HepG2 (cell line): ENCODE measurements around the gene ARFGEF3. TPM values are rescaled to one million over a fixed set of nuclear protein-coding genes. Genes with fewer than 3 reads are reported as not detected.
A peak's percentile ranks its signal among the peaks of the same experiment; 100 is the strongest.

Experiments used
- ATAC-seq: fragments of 200-7000 bp; cut with Tn5 transposase; 3 replicates; pipeline ENCODE4 v1.9.1; 2020; ENCODE audit warnings: mild to moderate bottlenecking, moderate library complexity
- BruUV-seq: library from RNA; stranded (reverse); fragments of 400-500 nt; replicated peaks from 2 replicates; lab custom pipeline; 2021; lab: Mats Ljungman, UMichigan
- CTCF ChIA-PET: fragments of 300-600 bp; formaldehyde crosslinking; extraction: SDS; loops from one replicate; lab custom pipeline; 2021; ENCODE audit warnings: low total read pairs, inconsistent platforms, low intra/inter-chr PET ratio; lab: Yijun Ruan, JAX
- POLR2A ChIA-PET: fragments of 350-600 bp; sonication (Branson Sonifier 250); formaldehyde crosslinking; loops from one replicate; lab custom pipeline; 2020; ENCODE audit warnings: antibody characterized with exemption, inconsistent platforms; lab: Yijun Ruan, JAX
- DNase-seq: peaks from one replicate; pipeline ENCODE4 v3.0.0-alpha.2; 2015; ENCODE audit warnings: low spot score
- FAIRE-seq: peaks from 3 replicates; lab custom pipeline; 2011; peaks lifted over from hg19 to GRCh38; lab: Jason Lieb, UNC
- H2AFZ ChIP-seq: one replicate; pipeline ENCODE4 v1.6.1; 2011; ENCODE audit warnings: low read length, inconsistent platforms
- H3K27ac ChIP-seq: fragments of 300-600 bp; 3 replicates; pipeline ENCODE4 v1.8.0; 2011; ENCODE audit warnings: mixed run types, mild to moderate bottlenecking, mixed read lengths, low read length, inconsistent platforms; ENCODE audit not compliant: insufficient read depth; ENCODE audit errors: extremely low read length
- H3K27me3 ChIP-seq, 2 experiments: fragments of 200-600 bp in 1 of 2; 2 replicates in 1 of 2; 3 replicates in 1 of 2; pipeline versions ENCODE4 v1.6.0 to v1.8.0; 2011; ENCODE audit warnings: low read length in 2 of 2, mild to moderate bottlenecking in 2 of 2, moderate library complexity in 2 of 2, inconsistent platforms in 1 of 2; ENCODE audit not compliant: insufficient read depth in 2 of 2, control insufficient read depth in 1 of 2
- H3K36me3 ChIP-seq, 2 experiments: fragments of 200-600 bp in 1 of 2; replicated peaks in 1 of 2; 2 replicates in 1 of 2; 3 replicates in 1 of 2; pipeline versions ENCODE4 v1.5.1 to v1.8.0; 2011; ENCODE audit warnings: low read length in 2 of 2, inconsistent platforms in 1 of 2; ENCODE audit not compliant: insufficient read depth in 2 of 2, control insufficient read depth in 1 of 2
- H3K4me1 ChIP-seq: 2 replicates; pipeline ENCODE4 v1.5.1; 2012; ENCODE audit warnings: low read length, inconsistent platforms; ENCODE audit not compliant: insufficient read depth
- H3K4me2 ChIP-seq: 2 replicates; pipeline ENCODE4 v1.6.0; 2011; ENCODE audit warnings: low read depth, low read length, inconsistent platforms
- H3K4me3 ChIP-seq, 3 experiments: fragments of 200-600 bp in 1 of 3; sonication (generic), shearing (Covaris generic) in 1 of 3; replicated peaks in 1 of 3; 2 replicates each; pipeline ENCODE4 v1.5.1; 2011 to 2016; ENCODE audit warnings: low read length in 3 of 3, inconsistent platforms in 2 of 3, low read depth in 2 of 3, mild to moderate bottlenecking in 2 of 3, control low read depth in 1 of 3, mixed read lengths in 1 of 3; ENCODE audit not compliant: insufficient read depth in 1 of 3
- H3K79me2 ChIP-seq: one replicate; pipeline ENCODE4 v1.6.1; 2011; ENCODE audit warnings: low read length, inconsistent platforms; ENCODE audit not compliant: insufficient read depth
- H3K9ac ChIP-seq: 2 replicates; pipeline ENCODE4 v1.6.0; 2011; ENCODE audit warnings: mild to moderate bottlenecking, low read depth, low read length, inconsistent platforms; ENCODE audit not compliant: insufficient read depth
- H3K9me3 ChIP-seq: 2 replicates; pipeline ENCODE4 v1.5.1; 2012; ENCODE audit warnings: mild to moderate bottlenecking, low read length
- H4K20me1 ChIP-seq: 2 replicates; pipeline ENCODE4 v1.6.0; 2011; ENCODE audit warnings: inconsistent platforms, mild to moderate bottlenecking, low read length, moderate library complexity; ENCODE audit not compliant: insufficient read depth
- GATAD2A ChIP-seq: IDR thresholded peaks from 2 replicates; pipeline ENCODE4 v1.6.1; 2016
- TEAD3 ChIP-seq: optimal IDR thresholded peaks from 2 replicates; pipeline ENCODE3; 2016; ENCODE audit warnings: borderline replicate concordance
- ZNF367 ChIP-seq: sonication (generic); formaldehyde crosslinking; IDR thresholded peaks from 2 replicates; pipeline ENCODE4 v1.4.0; 2020; ENCODE audit warnings: missing genetic modification reagents, borderline replicate concordance
- ZNF768 ChIP-seq: sonication (generic); formaldehyde crosslinking; IDR thresholded peaks from 2 replicates; pipeline ENCODE4 v1.4.0; 2020; ENCODE audit warnings: missing genetic modification reagents
- ZNF878 ChIP-seq: sonication (generic); formaldehyde crosslinking; IDR thresholded peaks from 2 replicates; pipeline ENCODE4 v1.8.1; 2023; ENCODE audit warnings: mild to moderate bottlenecking, missing genetic modification reagents, moderate library complexity
- WGBS: methylation state at CpG from one replicate; pipeline ENCODE4 v1.1.6; 2017; ENCODE audit warnings: low lambda C conversion rate; 5-methylcytosine and 5-hydroxymethylcytosine counted together
- in situ Hi-C: cut with HindIII; loops from 2 replicates; pipeline ENCODE4 v1.10.0; 2017; ENCODE audit warnings: low pct_unique_long_range_greater_than_20kb; ENCODE audit not compliant: extremely low pct_ligation_motif_present
- intact Hi-C: fragments of 100-400 bp; cut with micrococcal nuclease; formaldehyde crosslinking; loops from one replicate; pipeline ENCODE4 v1.10.0; 2022; ENCODE audit not compliant: unreplicated experiment
- polyA plus RNA-seq, 8 experiments: library from polyadenylated mRNA; depleted of rRNA in 3 of 8; stranded (reverse) in 7 of 8; unstranded in 1 of 8; fragments of >200 nt; fragmentation: Illumina TruSeq in 4 of 8; extraction: Trizol in 4 of 8; gene quantifications; 2 replicates each; pipeline versions ENCODE4 v1.2.1 to v1.2.3, GENCODE V29; 2011 to 2016; ENCODE audit warnings: low read depth in 4 of 8, missing spikeins in 1 of 8, mixed read lengths in 1 of 8; ENCODE audit not compliant: insufficient read depth in 1 of 8
- total RNA-seq, 5 experiments: library from RNA; depleted of rRNA; stranded (reverse); fragments of >200 nt; fragmentation: Illumina TruSeq; extraction: Trizol; gene quantifications; 2 replicates each; pipeline ENCODE4 v1.2.3, GENCODE V29; 2016; ENCODE audit warnings: low read depth in 1 of 5
- TF ChIP-seq, protein P1 (sequence below): sonication (generic); formaldehyde crosslinking; IDR thresholded peaks from 2 replicates; pipeline ENCODE4 v1.5.0; 2020; ENCODE audit warnings: mild to moderate bottlenecking, missing genetic modification reagents, moderate library complexity

Gene ARFGEF3
- total and polyA plus RNA-seq, 2 of the 13 experiments (the other 11 are each of a cell fraction or from before 2014, with no cell fraction given) = 0.60 to 2.6 TPM

DNA sequence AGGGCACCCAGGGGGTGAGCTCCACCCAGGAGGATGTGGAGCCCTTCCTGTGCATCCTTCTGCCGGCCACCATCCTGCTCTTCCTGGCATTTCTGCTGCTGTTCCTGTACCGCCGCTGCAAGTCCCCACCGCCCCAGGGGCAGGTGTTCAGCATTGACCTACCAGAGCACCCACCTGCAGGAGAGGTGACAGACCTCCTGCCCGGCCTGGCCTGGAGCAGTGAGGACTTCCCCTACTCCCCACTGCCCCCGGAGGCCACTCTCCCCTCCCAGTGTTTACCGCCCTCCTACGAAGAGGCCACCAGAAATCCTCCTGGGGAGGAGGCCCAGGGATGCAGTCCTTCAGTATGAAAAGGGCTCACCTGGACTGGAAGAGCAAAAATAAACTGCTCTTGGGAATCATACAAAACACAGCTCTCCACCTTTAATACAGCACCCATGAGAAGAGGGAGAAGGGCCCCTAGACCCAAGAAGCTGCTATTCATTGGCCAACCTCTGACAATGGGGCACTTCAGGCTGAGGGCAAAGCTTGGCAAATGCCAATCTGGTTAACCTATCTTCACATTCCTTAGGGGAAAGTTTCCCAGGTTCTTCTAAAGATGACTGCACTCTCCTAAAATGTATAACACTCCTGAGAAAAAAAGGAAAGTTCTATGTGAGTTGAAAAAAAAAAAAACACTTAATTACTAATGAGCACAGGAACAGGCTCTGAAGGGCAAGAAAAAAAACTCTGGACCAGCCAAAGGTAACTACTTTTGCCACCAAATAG lies 220.9 kb downstream of the ARFGEF3 start:
- intact Hi-C loops = no loop called here
- Histone ChIP-seq H3K4me3 (no peak overlapping the region), H2AFZ (no peak overlapping the region), H3K27ac (no peak overlapping the region), H3K36me3 (no peaks in the 10 kb centered on the region), H3K9ac (no peak overlapping the region), H3K27me3 (no peaks in the 10 kb centered on the region; a peak in 1 of 5 replicates), H3K9me3 (no peaks in the 10 kb centered on the region), H4K20me1 (no peaks in the 10 kb centered on the region), H3K4me2 (no peak overlapping the region), H3K79me2 (no peaks in the 10 kb centered on the region), H3K4me1 (peaks cover 19% of the 10 kb centered on the region)
- ATAC-seq (peak; percentile 87), DNase-seq (no peak), FAIRE-seq (no peak)
- in situ Hi-C loops = no loop called here
- WGBS = 44% methylated on average over 8 of the region's 8 CpGs
- TF ChIP-seq, protein P1, sequence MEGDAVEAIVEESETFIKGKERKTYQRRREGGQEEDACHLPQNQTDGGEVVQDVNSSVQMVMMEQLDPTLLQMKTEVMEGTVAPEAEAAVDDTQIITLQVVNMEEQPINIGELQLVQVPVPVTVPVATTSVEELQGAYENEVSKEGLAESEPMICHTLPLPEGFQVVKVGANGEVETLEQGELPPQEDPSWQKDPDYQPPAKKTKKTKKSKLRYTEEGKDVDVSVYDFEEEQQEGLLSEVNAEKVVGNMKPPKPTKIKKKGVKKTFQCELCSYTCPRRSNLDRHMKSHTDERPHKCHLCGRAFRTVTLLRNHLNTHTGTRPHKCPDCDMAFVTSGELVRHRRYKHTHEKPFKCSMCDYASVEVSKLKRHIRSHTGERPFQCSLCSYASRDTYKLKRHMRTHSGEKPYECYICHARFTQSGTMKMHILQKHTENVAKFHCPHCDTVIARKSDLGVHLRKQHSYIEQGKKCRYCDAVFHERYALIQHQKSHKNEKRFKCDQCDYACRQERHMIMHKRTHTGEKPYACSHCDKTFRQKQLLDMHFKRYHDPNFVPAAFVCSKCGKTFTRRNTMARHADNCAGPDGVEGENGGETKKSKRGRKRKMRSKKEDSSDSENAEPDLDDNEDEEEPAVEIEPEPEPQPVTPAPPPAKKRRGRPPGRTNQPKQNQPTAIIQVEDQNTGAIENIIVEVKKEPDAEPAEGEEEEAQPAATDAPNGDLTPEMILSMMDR (CRISPR knock-in tag) = 0 out of 2 replicates have a peak, but pooled peaks have one; percentile 6
- TF ChIP-seq GATAD2A = no peak
- peak; percentile 12; the same call in 1 of the 2 replicates for TF ChIP-seq ZNF768 (CRISPR knock-in tag)
- ChIA-PET POLR2A (no interaction called here), CTCF (no interaction called here)
- no TSS peak for BruUV-seq

DNA sequence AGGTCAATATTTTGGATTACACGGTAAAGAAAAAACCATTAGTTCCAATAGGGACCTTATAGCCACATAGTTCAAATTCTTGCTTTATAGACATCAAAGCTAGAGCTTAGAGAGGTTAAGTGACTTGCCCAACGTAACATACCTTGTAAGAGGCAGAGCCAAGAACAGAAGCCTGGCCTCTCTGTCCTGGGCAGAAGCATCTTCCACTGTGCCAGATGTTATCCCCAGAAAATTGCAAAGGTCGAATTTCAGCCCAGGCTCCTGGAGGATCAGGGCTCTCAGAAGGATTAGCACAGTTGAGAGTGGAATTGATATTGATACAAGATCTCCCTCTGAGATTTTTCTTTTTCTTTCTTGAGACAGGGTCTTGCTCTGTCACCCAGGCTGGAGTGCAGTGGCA lies 222.0 kb downstream of the ARFGEF3 start:
- Histone ChIP-seq H3K4me1 (peaks cover 27% of the 10 kb centered on the region), H3K27me3 (peaks cover 0 to 9% of the 10 kb centered on the region in 2 experiments; a peak in 3 of 5 replicates), H3K9ac (no peak overlapping the region), H2AFZ (no peak overlapping the region), H3K27ac (no peak overlapping the region), H3K79me2 (no peaks in the 10 kb centered on the region)
- POLR2A ChIA-PET = no interaction called here
- WGBS = 5% methylated on average over 3 of the region's 3 CpGs
- ATAC-seq (peak; percentile 25), DNase-seq (peak; percentile 21), FAIRE-seq (no peak)
- in situ Hi-C loops = no loop called here
- TF ChIP-seq ZNF878 (CRISPR knock-in tag) (no peak), ZNF367 (CRISPR knock-in tag) (no peak), TEAD3 (peak; percentile 27)
- TF ChIP-seq, all 625 proteins: peak for 1
- intact Hi-C loops = no loop called here
- CTCF ChIA-PET = no interaction called here
- H3K9me3 ChIP-seq = no peaks in the 10 kb centered on the region
- no peak overlapping the region for H3K4me2 ChIP-seq
- BruUV-seq = no TSS peak
- H3K36me3 ChIP-seq = no peaks in the 10 kb centered on the region
- no peak overlapping the region for H3K4me3 ChIP-seq
- no peaks in the 10 kb centered on the region for H4K20me1 ChIP-seq
